GM12878 (cell line): ENCODE results near the gene TEX22. TPM values are rescaled to one million over a fixed set of nuclear protein-coding genes. Genes with fewer than 3 reads are reported as not detected.

Experiments used
- ATAC-seq: fragments of 200-7000 bp; cut with Tn5 transposase; 3 replicates; pipeline ENCODE4 v1.9.1; 2020; ENCODE audit warnings: mild to moderate bottlenecking, moderate library complexity
- BruUV-seq: library from RNA; stranded (reverse); fragments of 400-500 nt; replicated peaks from 2 replicates; lab custom pipeline; 2021; lab: Mats Ljungman, UMichigan
- CTCF ChIA-PET: fragments of 300-600 bp; sonication (Branson Sonifier 250); formaldehyde crosslinking; extraction: SDS; loops from one replicate; lab custom pipeline; 2021; ENCODE audit warnings: inconsistent platforms; lab: Yijun Ruan, JAX
- POLR2A ChIA-PET: fragments of 350-600 bp; formaldehyde crosslinking; extraction: SDS; loops from one replicate; lab custom pipeline; 2021; ENCODE audit warnings: inconsistent platforms; lab: Charles Lee
- RAD21 ChIA-PET: fragments of 300-600 bp; sonication (Branson Sonifier 250); formaldehyde crosslinking; loops from one replicate; lab custom pipeline; 2023; ENCODE audit warnings: antibody characterized with exemption; ENCODE audit not compliant: unreplicated experiment; lab: Charles Lee
- SMC1A ChIA-PET: fragments of 300-600 bp; sonication (Branson Sonifier 250); formaldehyde crosslinking; loops from one replicate; lab custom pipeline; 2023; ENCODE audit not compliant: unreplicated experiment, uncharacterized antibody; lab: Charles Lee
- DNase-seq: peaks from one replicate; pipeline ENCODE4 v3.0.0-alpha.2; 2011; ENCODE audit warnings: low read depth, low spot score
- FAIRE-seq: peaks from 3 replicates; lab custom pipeline; 2011; peaks lifted over from hg19 to GRCh38; lab: Jason Lieb, UNC
- H2AFZ ChIP-seq: 2 replicates; pipeline ENCODE4 v1.6.0; 2011; ENCODE audit warnings: low read depth, low read length, control low read depth; ENCODE audit not compliant: control insufficient read depth
- H3K27ac ChIP-seq: 2 replicates; pipeline ENCODE4 v1.5.1; 2011; ENCODE audit warnings: control low read depth; ENCODE audit not compliant: control insufficient read depth, insufficient read depth
- H3K27me3 ChIP-seq, 2 experiments: replicated peaks in 1 of 2; 2 replicates each; pipeline versions ENCODE4 v1.6.0 to v1.6.1; 2011; ENCODE audit warnings: low read length in 1 of 2; ENCODE audit not compliant: control insufficient read depth in 2 of 2, insufficient read depth in 2 of 2
- H3K36me3 ChIP-seq, 2 experiments: 2 replicates each; pipeline ENCODE4 v1.5.1; 2011; ENCODE audit warnings: low read length in 1 of 2; ENCODE audit not compliant: control insufficient read depth in 2 of 2, insufficient read depth in 2 of 2
- H3K4me1 ChIP-seq: 2 replicates; pipeline ENCODE4 v1.6.1; 2011; ENCODE audit warnings: mild to moderate bottlenecking, low read length, moderate library complexity, mixed read lengths; ENCODE audit not compliant: control insufficient read depth, insufficient read depth
- H3K4me2 ChIP-seq: 2 replicates; pipeline ENCODE4 v1.6.0; 2011; ENCODE audit warnings: control low read depth; ENCODE audit not compliant: control insufficient read depth, insufficient read depth
- H3K4me3 ChIP-seq: fragments of 200-600 bp; sonication (generic); 2 replicates; pipeline ENCODE4 v1.5.1; 2016
- H3K79me2 ChIP-seq: 2 replicates; pipeline ENCODE4 v1.6.0; 2011; ENCODE audit warnings: low read length; ENCODE audit not compliant: control insufficient read depth, insufficient read depth
- H3K9ac ChIP-seq: 2 replicates; pipeline ENCODE4 v1.8.0; 2011; ENCODE audit warnings: low read length, control low read depth, mixed read lengths; ENCODE audit not compliant: control insufficient read depth, insufficient read depth
- H3K9me3 ChIP-seq: replicated peaks from 3 replicates; pipeline ENCODE4 v1.5.1; 2011; ENCODE audit warnings: mild to moderate bottlenecking, low read length; ENCODE audit not compliant: control insufficient read depth, insufficient read depth
- H4K20me1 ChIP-seq: 2 replicates; pipeline ENCODE4 v1.6.0; 2011; ENCODE audit not compliant: control insufficient read depth, insufficient read depth
- HSF1 ChIP-seq: fragments of 150-350 bp; IDR thresholded peaks from 2 replicates; pipeline ENCODE4 v1.6.1; 2014; ENCODE audit warnings: mild to moderate bottlenecking, low read depth, low read length
- KDM1A ChIP-seq: fragments of 200-600 bp; sonication (generic); IDR thresholded peaks from 2 replicates; pipeline ENCODE4 v1.6.1; 2016; ENCODE audit warnings: borderline replicate concordance
- MAX ChIP-seq: IDR thresholded peaks from 2 replicates; pipeline ENCODE4 v1.6.1; 2012; ENCODE audit warnings: low read depth, low read length, improper control_type of control experiment
- MEF2A ChIP-seq: IDR thresholded peaks from 2 replicates; pipeline ENCODE4 v1.6.1; 2011; ENCODE audit warnings: low read depth, mild to moderate bottlenecking, low read length, moderate library complexity; ENCODE audit not compliant: insufficient read depth
- MXI1 ChIP-seq: fragments of 150-350 bp; IDR thresholded peaks from 2 replicates; pipeline ENCODE4 v1.6.1; 2011; ENCODE audit warnings: low read depth, mild to moderate bottlenecking, inconsistent platforms, low read length, improper control_type of control experiment
- MYB ChIP-seq: fragments of 150-350 bp; IDR thresholded peaks from 2 replicates; pipeline ENCODE4 v1.6.1; 2014; ENCODE audit warnings: mild to moderate bottlenecking, low read depth, low read length, borderline replicate concordance
- POLR2A ChIP-seq: IDR thresholded peaks from 2 replicates; pipeline ENCODE4 v1.6.1; 2011; ENCODE audit warnings: low read depth, mild to moderate bottlenecking, low read length
- TAF1 ChIP-seq: IDR thresholded peaks from 2 replicates; pipeline ENCODE4 v1.6.1; 2011; ENCODE audit warnings: mild to moderate bottlenecking, low read depth, low read length, borderline replicate concordance
- WGBS: methylation state at CpG from one replicate; pipeline ENCODE4 v1.1.6; 2016; ENCODE audit warnings: low lambda C conversion rate; ENCODE audit not compliant: insufficient replicate concordance, insufficient coverage; ENCODE audit errors: missing lambda C conversion rate; 5-methylcytosine and 5-hydroxymethylcytosine counted together
- in situ Hi-C: fragments of 300-500 bp; cut with MboI; formaldehyde crosslinking; loops from 9 replicates; pipeline ENCODE4 v1.14.3; 2018; ENCODE audit warnings: mixed read lengths
- intact Hi-C: fragments of 100-400 bp; cut with micrococcal nuclease; formaldehyde crosslinking; loops from one replicate; pipeline ENCODE4 v1.14.2; 2022; ENCODE audit not compliant: unreplicated experiment
- polyA plus RNA-seq, 11 experiments: library from polyadenylated mRNA; depleted of rRNA in 4 of 11; unstranded in 6 of 11; stranded (reverse) in 5 of 11; fragments of >200 nt; fragmentation: Nextera tagmentation in 4 of 11; fragmentation: Illumina TruSeq in 1 of 11; extraction: Ambion mirVana in 4 of 11; extraction: Trizol in 1 of 11; gene quantifications; 1 replicate in 1 of 11; 2 replicates in 10 of 11; pipeline versions ENCODE4 v1.2.1 to v1.2.3, GENCODE V29; 2011 to 2016; ENCODE audit warnings: inconsistent platforms in 2 of 11, missing spikeins in 2 of 11, low read depth in 1 of 11
- total RNA-seq, 4 experiments: library from RNA; depleted of rRNA in 3 of 4; stranded (reverse); fragments of >200 nt in 3 of 4; fragmentation: Illumina TruSeq in 1 of 4; extraction: Trizol in 1 of 4; gene quantifications; 2 replicates each; pipeline versions ENCODE4 v1.2.1 to v1.2.3, GENCODE V29; 2013 to 2021
- TF ChIP-seq, protein P1 (sequence below): IDR thresholded peaks from 2 replicates; pipeline ENCODE4 v1.6.1; 2011; ENCODE audit warnings: low read depth, low read length, improper control_type of control experiment, borderline replicate concordance

Gene TEX22
- total and polyA plus RNA-seq, 10 of the 15 experiments (the other 5 are each of a cell fraction or from before 2014, with no cell fraction given), result 0.02 to 4.0 (median 0.63) TPM; not detected in 1

DNA sequence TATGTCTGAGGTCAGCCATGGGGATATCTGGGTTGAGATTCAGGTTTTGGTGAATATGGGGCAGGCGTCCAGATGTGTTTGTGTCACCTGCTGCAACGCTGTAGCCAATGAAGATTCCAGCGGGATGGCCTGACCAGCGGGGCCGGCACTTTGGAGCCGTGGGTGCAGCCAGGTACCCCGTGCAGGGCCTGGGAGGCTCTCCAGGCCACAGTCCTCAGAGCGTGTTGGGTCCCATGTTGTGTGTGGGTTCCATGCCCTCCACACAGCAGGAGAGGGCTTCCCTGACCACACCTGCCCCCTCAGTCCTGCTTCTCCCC, 2.8 kb upstream of the TEX22 start:
- 87% methylated on average over 8 of the region's 8 CpGs for WGBS
- RAD21 ChIA-PET, result no interaction called here
- Histone ChIP-seq H3K27ac (no peak overlapping the region), H4K20me1 (no peaks in the 10 kb centered on the region), H3K9me3 (no peaks in the 10 kb centered on the region; the same call in 2 of the 3 replicates), H3K79me2 (peaks cover 15% of the 10 kb centered on the region), H3K4me1 (peaks cover 15% of the 10 kb centered on the region), H3K4me2 (no peak overlapping the region), H3K36me3 (peaks cover 1 to 4% of the 10 kb centered on the region in 2 experiments; a peak in 3 of 4 replicates), H3K9ac (no peak overlapping the region), H3K4me3 (no peak overlapping the region), H3K27me3 (no peaks in the 10 kb centered on the region), H2AFZ (no peak overlapping the region)
- CTCF ChIA-PET, result interaction anchor here (0.7 kb wide), 1 partner anchor 31 kb away, joined by 3 read pairs; no protein-coding TSS in a partner anchor
- no peak for DNase-seq
- intact Hi-C loops, result no loop called here
- SMC1A ChIA-PET, result no interaction called here
- no peak for TF ChIP-seq MAX
- no peak for TF ChIP-seq MEF2A
- no peak for TF ChIP-seq TAF1
- no peak for TF ChIP-seq MYB
- TF ChIP-seq KDM1A, result no peak
- TF ChIP-seq, protein P1, sequence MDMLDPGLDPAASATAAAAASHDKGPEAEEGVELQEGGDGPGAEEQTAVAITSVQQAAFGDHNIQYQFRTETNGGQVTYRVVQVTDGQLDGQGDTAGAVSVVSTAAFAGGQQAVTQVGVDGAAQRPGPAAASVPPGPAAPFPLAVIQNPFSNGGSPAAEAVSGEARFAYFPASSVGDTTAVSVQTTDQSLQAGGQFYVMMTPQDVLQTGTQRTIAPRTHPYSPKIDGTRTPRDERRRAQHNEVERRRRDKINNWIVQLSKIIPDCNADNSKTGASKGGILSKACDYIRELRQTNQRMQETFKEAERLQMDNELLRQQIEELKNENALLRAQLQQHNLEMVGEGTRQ, result no peak
- TF ChIP-seq MXI1, result no peak
- TF ChIP-seq POLR2A, result no peak
- no peak for TF ChIP-seq HSF1
- POLR2A ChIA-PET, result no interaction called here
- in situ Hi-C loops, result no loop called here
- BruUV-seq, result no TSS peak
- no peak for ATAC-seq
- FAIRE-seq, result no peak
